CD14-positive monocyte (primary cell): ENCODE measurements around the gene SLC25A45. TPM values are rescaled to one million over a fixed set of nuclear protein-coding genes. Genes with fewer than 3 reads are reported as not detected.

ENCODE experiments used
- DNase-seq, 3 donors: peaks; one replicate each; pipeline ENCODE4 v3.0.0-alpha.2; 2011 to 2022
- H2AFZ ChIP-seq: 2 replicates; pipeline ENCODE4 v1.6.0; 2012; ENCODE audit warnings: mild to moderate bottlenecking, low read depth, low read length, inconsistent platforms; ENCODE audit not compliant: insufficient read depth, poor library complexity, severe bottlenecking
- H3K27ac ChIP-seq, 2 donors: 1 replicate in 1 of 2; 2 replicates in 1 of 2; pipeline ENCODE4 v1.5.1; 2012 to 2013; ENCODE audit warnings: low read length in 2 of 2, control low read depth in 1 of 2, inconsistent platforms in 1 of 2, low read depth in 1 of 2, mild to moderate bottlenecking in 1 of 2
- H3K27me3 ChIP-seq, 2 donors: one replicate each; pipeline versions ENCODE4 v1.6.0 to v1.6.1; 2011 to 2013; ENCODE audit warnings: low read length in 2 of 2; ENCODE audit not compliant: control insufficient read depth in 2 of 2, insufficient read depth in 2 of 2
- H3K36me3 ChIP-seq, 2 donors: replicated peaks in 1 of 2; 1 replicate in 1 of 2; 2 replicates in 1 of 2; pipeline versions ENCODE4 v1.5.1 to v1.6.1; 2012 to 2013; ENCODE audit warnings: low read length in 2 of 2, control low read depth in 1 of 2, inconsistent platforms in 1 of 2, mild to moderate bottlenecking in 1 of 2; ENCODE audit not compliant: insufficient read depth in 2 of 2, control insufficient read depth in 1 of 2
- H3K4me1 ChIP-seq, 2 donors: 1 replicate in 1 of 2; 2 replicates in 1 of 2; pipeline versions ENCODE4 v1.5.1 to v1.6.1; 2012 to 2013; ENCODE audit warnings: low read length in 2 of 2, control low read depth in 1 of 2, inconsistent platforms in 1 of 2, mild to moderate bottlenecking in 1 of 2, moderate library complexity in 1 of 2; ENCODE audit not compliant: insufficient read depth in 2 of 2, control insufficient read depth in 1 of 2
- H3K4me2 ChIP-seq: replicated peaks from 2 replicates; pipeline ENCODE3; 2012; ENCODE audit warnings: low read length, moderate library complexity, mild to moderate bottlenecking; ENCODE audit not compliant: poor library complexity, severe bottlenecking; ENCODE audit errors: extremely low read depth
- H3K4me3 ChIP-seq, 3 experiments: fragments of 200-600 bp in 1 of 3; sonication (generic) in 1 of 3; replicated peaks in 1 of 3; 1 replicate in 2 of 3; 2 replicates in 1 of 3; pipeline ENCODE4 v1.5.1; 2011 to 2013; ENCODE audit warnings: low read length in 3 of 3, mild to moderate bottlenecking in 3 of 3, control low read depth in 2 of 3, low read depth in 2 of 3, inconsistent platforms in 1 of 3, moderate library complexity in 1 of 3
- H3K79me2 ChIP-seq: 2 replicates; pipeline ENCODE4 v1.6.0; 2012; ENCODE audit warnings: mild to moderate bottlenecking, control low read depth, inconsistent platforms, low read length, moderate library complexity; ENCODE audit not compliant: insufficient read depth
- H3K9ac ChIP-seq: 2 replicates; pipeline ENCODE4 v1.6.0; 2017; ENCODE audit warnings: low read length, mild to moderate bottlenecking; ENCODE audit not compliant: insufficient read depth, poor library complexity, severe bottlenecking
- H3K9me3 ChIP-seq, 2 donors: replicated peaks in 1 of 2; 1 replicate in 1 of 2; 2 replicates in 1 of 2; pipeline versions ENCODE4 v1.5.1 to v1.6.1; 2012 to 2013; ENCODE audit warnings: low read length in 2 of 2, control low read depth in 1 of 2; ENCODE audit not compliant: control insufficient read depth in 1 of 2, insufficient read depth in 1 of 2
- H4K20me1 ChIP-seq: 2 replicates; pipeline ENCODE4 v1.6.0; 2012; ENCODE audit warnings: mild to moderate bottlenecking, low read length, control low read depth, moderate library complexity; ENCODE audit not compliant: insufficient read depth
- H3K27ac Mint-ChIP-seq, 7 donors: one replicate each; pipeline ENCODE4 v1.8.0; 2020; ENCODE audit warnings: mild to moderate bottlenecking in 7 of 7, mixed read lengths in 7 of 7, moderate library complexity in 6 of 7, inconsistent platforms in 2 of 7
- H3K27me3 Mint-ChIP-seq, 3 donors: one replicate each; pipeline ENCODE4 v1.8.0; 2021 to 2022; ENCODE audit warnings: low read depth in 3 of 3, mild to moderate bottlenecking in 3 of 3, mixed read lengths in 3 of 3, moderate library complexity in 3 of 3, inconsistent platforms in 1 of 3
- H3K36me3 Mint-ChIP-seq, 2 donors: one replicate each; pipeline ENCODE4 v1.8.0; 2020; ENCODE audit warnings: mixed read lengths in 2 of 2, inconsistent platforms in 1 of 2, mild to moderate bottlenecking in 1 of 2
- H3K4me1 Mint-ChIP-seq: one replicate; pipeline ENCODE4 v1.8.0; 2020; ENCODE audit warnings: mild to moderate bottlenecking, mixed read lengths
- H3K4me3 Mint-ChIP-seq, 2 donors: one replicate each; pipeline ENCODE4 v1.8.0; 2020; ENCODE audit warnings: mild to moderate bottlenecking in 2 of 2, mixed read lengths in 2 of 2, moderate library complexity in 1 of 2
- H3K9me3 Mint-ChIP-seq, 7 donors: one replicate each; pipeline ENCODE4 v1.8.0; 2020 to 2022; ENCODE audit warnings: mixed read lengths in 7 of 7, mild to moderate bottlenecking in 6 of 7, moderate library complexity in 6 of 7, inconsistent platforms in 2 of 7
- WGBS: methylation state at CpG from one replicate; pipeline ENCODE4 v1.1.5; 2013; ENCODE audit warnings: missing lambda C conversion rate; ENCODE audit not compliant: insufficient coverage; 5-methylcytosine and 5-hydroxymethylcytosine counted together
- intact Hi-C, 2 donors: fragments of 100-400 bp; cut with micrococcal nuclease; formaldehyde crosslinking; loops; one replicate each; pipeline versions ENCODE4 v1.15.0 to v1.15.1; 2023
- polyA plus RNA-seq, 3 donors: library from polyadenylated mRNA; depleted of rRNA in 1 of 3; unstranded in 2 of 3; stranded (reverse) in 1 of 3; fragments of 300-500 nt in 2 of 3; fragments of >200 nt in 1 of 3; fragmentation: Illumina TruSeq in 2 of 3; gene quantifications; 1 replicate in 2 of 3; 2 replicates in 1 of 3; pipeline ENCODE4 v1.2.3, GENCODE V29; 2012 to 2021
- TF ChIP-seq, protein P1 (sequence below): fragments of 200-600 bp; IDR thresholded peaks from one replicate; pipeline ENCODE4 v1.8.0; 2022; ENCODE audit warnings: antibody characterized with exemption, mild to moderate bottlenecking

The SLC25A45 gene
- polyA plus RNA-seq, 3 donors: 3.7 to 11.3 (median 4.1) TPM

DNA sequence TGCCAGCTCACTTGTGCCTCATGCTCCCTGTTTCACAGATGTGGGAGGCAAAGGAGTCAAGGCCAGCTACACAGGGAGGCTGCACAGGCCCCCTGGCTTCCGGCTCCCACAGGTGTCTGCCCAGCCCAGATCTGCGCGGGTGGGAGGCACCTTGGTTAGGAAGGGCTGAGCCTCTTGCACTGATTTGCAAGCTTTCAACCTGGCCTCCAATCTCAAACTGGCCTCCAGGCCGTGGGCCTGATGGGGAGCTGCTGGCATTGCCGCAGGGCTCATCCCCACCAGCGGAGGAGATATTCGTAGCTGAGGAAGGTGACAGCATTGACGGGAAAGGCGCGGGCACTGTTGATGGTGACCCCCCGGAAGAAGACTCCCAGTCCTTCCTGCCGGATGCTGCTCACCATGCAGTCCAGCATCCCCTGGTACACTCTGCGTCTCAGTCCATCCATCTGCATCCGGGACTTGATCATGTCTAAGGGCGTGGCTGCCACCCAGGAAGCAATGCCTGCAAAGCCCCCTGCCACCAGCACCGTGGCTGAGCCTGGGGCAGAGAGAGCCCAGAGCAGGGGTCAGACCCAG, 6.2 kb downstream of the SLC25A45 start:
- H3K27me3 Mint-ChIP-seq: peaks cover 2 to 6% (median 2%) of the 10 kb centered on the region in 3 donors
- DNase-seq: no peak
- H3K4me1 ChIP-seq: peaks cover 20 to 32% of the 10 kb centered on the region in 2 donors
- H3K79me2 ChIP-seq: peaks cover 9% of the 10 kb centered on the region
- H3K27ac Mint-ChIP-seq: no peak overlapping the region
- H2AFZ ChIP-seq: no peak overlapping the region
- H3K36me3 ChIP-seq: no peaks in the 10 kb centered on the region
- H4K20me1 ChIP-seq: no peaks in the 10 kb centered on the region
- no peak overlapping the region for H3K4me3 Mint-ChIP-seq
- H3K4me3 ChIP-seq: no peak overlapping the region
- H3K27ac ChIP-seq: no peak overlapping the region
- H3K9me3 ChIP-seq: no peaks in the 10 kb centered on the region
- intact Hi-C loops: no loop called here
- no peak overlapping the region for H3K9ac ChIP-seq
- H3K27me3 ChIP-seq: no peaks in the 10 kb centered on the region
- H3K36me3 Mint-ChIP-seq: peaks cover 3 to 5% of the 10 kb centered on the region in 2 donors
- no peak overlapping the region for H3K4me2 ChIP-seq
- H3K9me3 Mint-ChIP-seq: peaks cover 0 to 2% (median 0%) of the 10 kb centered on the region in 7 donors
- TF ChIP-seq, protein P1, sequence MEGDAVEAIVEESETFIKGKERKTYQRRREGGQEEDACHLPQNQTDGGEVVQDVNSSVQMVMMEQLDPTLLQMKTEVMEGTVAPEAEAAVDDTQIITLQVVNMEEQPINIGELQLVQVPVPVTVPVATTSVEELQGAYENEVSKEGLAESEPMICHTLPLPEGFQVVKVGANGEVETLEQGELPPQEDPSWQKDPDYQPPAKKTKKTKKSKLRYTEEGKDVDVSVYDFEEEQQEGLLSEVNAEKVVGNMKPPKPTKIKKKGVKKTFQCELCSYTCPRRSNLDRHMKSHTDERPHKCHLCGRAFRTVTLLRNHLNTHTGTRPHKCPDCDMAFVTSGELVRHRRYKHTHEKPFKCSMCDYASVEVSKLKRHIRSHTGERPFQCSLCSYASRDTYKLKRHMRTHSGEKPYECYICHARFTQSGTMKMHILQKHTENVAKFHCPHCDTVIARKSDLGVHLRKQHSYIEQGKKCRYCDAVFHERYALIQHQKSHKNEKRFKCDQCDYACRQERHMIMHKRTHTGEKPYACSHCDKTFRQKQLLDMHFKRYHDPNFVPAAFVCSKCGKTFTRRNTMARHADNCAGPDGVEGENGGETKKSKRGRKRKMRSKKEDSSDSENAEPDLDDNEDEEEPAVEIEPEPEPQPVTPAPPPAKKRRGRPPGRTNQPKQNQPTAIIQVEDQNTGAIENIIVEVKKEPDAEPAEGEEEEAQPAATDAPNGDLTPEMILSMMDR: no peak
- WGBS: 93% methylated on average over 16 of the region's 16 CpGs
- H3K4me1 Mint-ChIP-seq: peaks cover 21% of the 10 kb centered on the region

DNA sequence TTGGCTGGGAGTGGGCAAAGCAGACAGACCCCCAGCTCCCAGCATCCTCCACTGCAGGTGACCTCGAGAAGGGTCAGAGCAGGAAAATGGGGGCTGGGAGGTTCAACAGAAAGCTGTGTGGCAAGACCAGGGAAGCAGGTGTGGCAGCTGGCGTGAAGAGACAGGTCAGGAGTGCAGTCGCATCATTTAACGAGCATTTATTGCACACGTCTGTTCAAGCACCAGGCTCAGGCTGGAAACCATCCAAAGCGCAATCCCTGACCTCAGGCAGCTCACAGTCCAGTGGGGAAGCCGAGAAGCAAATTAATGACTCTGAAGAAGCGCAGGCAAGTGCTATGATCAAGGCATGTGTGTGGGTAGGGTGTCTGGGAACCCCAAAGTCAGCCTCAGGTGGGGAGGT, 7.4 kb downstream of the SLC25A45 start:
- H3K4me1 ChIP-seq: peaks cover 15 to 30% of the 10 kb centered on the region in 2 donors
- no peaks in the 10 kb centered on the region for H4K20me1 ChIP-seq
- H3K79me2 ChIP-seq: no peaks in the 10 kb centered on the region
- intact Hi-C loops: no loop called here
- H3K36me3 ChIP-seq: no peaks in the 10 kb centered on the region
- H3K9ac ChIP-seq: no peak overlapping the region
- Mint-ChIP-seq H3K9me3 (no peaks in the 10 kb centered on the region), H3K27me3 (peaks cover 2 to 5% (median 4%) of the 10 kb centered on the region in 3 donors), H3K4me1 (peaks cover 28% of the 10 kb centered on the region), H3K36me3 (peaks cover 3 to 5% of the 10 kb centered on the region in 2 donors), H3K27ac (no peak overlapping the region), H3K4me3 (no peak overlapping the region)
- no peak overlapping the region for H3K4me2 ChIP-seq
- no peaks in the 10 kb centered on the region for H3K9me3 ChIP-seq
- 91% methylated on average over 7 of the region's 8 CpGs for WGBS
- no peak overlapping the region for H3K27ac ChIP-seq
- no peak overlapping the region for H2AFZ ChIP-seq
- TF ChIP-seq, protein P1: no peak
- H3K4me3 ChIP-seq: no peak overlapping the region
- no peaks in the 10 kb centered on the region for H3K27me3 ChIP-seq
- no peak for DNase-seq
